Measurements from ENCODE around the gene WIZ.
A peak's percentile ranks its signal among the peaks of the same experiment; 100 is the strongest.
"Not testable (repeated sequence)": the region's sequence is repeated elsewhere in the genome, so short reads cannot be mapped to it uniquely, and the experiment has no call there.

Gene WIZ

DNA sequence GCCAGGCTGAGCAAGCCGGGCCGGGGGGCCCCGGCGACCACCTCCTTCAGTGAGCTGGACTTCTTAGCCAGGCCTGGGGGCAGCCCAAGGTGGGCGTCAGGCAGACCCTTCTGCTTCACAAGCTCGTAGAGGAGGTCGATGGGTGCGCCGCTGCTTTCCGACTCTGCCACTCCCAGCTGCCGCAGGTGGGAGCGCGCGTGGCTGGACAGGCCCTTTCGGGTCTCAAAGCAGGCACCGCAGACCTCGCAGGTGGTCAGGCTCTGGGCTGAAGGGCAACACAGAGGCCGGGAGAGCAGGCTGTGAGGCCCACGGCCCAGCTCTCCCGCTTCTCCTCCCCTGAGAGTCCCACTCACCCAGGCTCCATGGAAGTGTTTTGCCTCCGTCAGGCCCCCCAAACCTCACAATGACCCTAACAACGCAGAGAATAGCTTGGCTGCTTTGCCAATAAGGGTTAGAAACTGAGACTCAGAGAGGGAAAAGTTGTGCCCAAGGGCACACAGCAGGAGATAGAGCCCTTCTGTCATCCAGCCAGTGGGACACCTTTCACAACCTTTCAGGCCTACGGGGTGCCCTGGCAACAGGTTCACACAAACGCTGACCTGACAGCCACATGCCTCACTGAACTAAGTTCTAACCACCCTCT is 19.8 kb downstream of the WIZ start:
- no peak for DNase-seq (ENCODE audit: low read depth)

DNA sequence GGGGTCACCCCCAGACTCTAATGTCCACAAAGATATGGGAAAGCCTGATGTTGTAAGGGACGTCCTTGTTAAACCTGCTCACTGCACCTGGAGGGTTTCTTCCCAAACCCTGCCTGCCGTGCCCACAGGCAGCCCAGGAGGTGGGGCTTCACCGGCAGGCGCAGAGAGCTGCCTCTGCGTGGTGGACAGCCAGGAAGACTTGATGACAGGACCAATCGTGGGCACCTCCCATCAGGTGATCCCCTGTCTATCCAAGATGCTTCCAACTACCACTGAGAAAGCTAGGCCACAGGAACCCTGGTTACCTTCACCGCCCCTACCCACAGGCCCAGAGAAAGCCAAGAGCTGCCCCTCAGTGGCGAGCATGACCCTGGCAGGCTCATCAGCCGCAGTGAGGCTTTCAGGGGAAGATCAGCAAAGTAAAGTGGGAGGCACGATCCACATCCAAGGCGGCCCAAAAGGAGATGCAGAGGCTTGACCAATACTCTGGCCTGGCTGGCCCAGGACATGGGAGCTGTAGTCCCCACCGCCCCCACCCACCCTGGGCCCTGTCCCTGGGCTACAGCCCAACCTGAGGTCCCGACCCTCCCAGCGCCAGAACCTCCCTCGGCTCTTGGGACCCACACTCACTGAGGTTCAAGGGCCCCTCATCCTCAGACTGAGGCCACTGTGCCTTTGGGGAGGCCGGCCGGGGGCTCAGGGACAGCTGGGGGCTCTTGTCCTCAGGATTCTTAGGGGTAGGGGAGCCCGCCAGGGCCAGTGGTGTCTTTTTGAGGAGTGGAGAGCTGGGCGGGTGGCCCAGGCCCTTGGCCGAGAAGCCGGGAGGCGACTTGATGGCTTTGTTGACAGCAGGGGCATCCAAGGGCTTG is 20.6 kb downstream of the WIZ start:
- DNase-seq (ENCODE audit: low read depth): no peak

DNA sequence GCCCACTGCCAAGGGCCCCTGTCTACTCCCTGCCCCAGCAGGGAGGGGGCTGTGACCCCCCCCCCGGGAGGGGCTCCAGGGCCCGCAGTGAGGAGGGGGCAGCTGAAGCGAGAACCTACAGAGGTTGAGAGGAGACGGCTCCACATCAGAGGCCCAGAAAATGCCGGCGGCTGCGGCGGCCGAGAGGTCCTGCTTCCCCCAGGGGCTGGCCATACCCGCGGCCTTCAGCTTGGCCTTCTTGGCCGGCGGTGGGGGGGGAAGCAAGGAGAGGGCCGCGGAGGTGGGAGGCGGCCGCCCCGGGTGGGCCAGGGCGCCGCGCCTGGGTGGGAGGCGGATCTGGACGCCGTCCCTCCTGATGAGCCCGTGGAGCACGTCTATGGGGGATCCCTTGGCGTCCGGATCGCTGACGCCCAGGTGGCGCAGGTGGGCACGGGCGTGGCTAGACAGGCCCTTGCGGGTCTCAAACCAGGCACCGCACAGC is 21.7 kb downstream of the WIZ start:
- DNase-seq (ENCODE audit: low read depth): no peak

- DNase-seq (ENCODE audit: low read depth): no peak
Observed at GRCh38 chr19:15427350-15427700, 22.4 kb downstream of the WIZ start.

DNA sequence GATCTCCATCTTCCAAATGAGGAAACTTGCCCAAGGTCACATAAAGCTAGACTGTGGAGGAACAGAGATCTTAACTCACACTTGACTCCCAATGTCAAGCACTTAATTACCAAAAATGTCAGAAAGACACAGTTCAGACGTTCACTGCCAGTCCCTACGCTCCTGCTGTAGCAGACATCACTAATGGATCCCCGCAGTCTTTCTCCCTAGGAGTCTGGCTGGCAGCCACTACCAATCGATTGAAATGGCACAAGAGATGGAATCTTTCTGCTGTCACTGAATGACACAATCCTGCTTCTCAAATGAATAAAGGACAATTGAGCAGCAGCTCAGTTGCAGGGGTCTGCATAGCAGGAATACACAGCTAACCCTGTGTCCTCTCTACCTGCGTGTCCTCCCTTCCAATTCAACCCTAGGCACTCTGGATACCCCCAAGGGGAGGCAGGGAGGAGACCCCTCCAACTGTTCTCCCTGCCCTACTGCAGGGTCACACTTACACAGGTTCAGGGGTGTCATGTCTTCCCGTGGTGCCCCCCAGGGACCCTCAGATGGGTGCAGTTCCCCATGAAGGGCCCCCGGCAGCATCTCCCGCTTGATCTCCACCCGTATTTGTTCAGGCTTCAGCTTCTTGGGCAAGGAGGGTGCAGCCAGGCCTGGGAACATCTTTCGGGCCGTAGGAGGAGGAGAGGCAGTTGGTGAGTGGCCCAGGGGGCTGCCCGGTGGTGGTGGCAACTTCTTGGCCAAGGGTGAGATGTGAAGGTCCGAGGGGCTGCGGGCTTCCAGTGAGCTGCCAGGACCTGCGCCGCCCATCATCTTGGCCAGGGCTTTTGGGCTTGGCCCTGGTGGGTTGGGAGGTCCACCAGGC is 23.0 kb downstream of the WIZ start:
- DNase-seq (ENCODE audit: low read depth): no peak

- DNase-seq (ENCODE audit: low read depth): no peak
Observed at GRCh38 chr19:15425321-15425950, 24.3 kb downstream of the WIZ start.

- no peak for DNase-seq (ENCODE audit: low read depth)
Observed at GRCh38 chr19:15424692-15425272, 25.0 kb downstream of the WIZ start.

DNA sequence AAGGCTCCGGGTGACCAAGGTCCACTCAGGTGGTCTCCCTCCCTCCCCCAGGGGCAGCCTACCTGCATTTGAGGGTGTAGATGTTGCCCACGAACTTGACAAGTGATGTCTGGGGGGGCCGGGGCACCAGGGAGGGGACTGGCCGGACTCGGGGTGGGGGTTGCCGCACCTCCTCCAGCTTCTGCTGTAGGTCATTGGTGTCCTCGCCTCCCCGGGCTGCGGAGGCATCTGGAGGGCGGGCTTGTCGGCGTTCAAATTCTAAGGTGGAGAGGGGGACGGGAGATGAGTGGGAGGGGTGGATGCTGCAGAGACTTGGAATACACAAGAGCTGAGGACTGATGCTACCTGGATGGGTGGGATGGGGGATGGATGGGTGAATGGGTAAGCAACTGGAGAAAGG is 25.6 kb downstream of the WIZ start:
- DNase-seq (ENCODE audit: low read depth): no peak

- no peak for DNase-seq (ENCODE audit: low read depth)
Observed at GRCh38 chr19:15423130-15423529, 26.6 kb downstream of the WIZ start.

GRCh38 chr19:15422296-15423075 is 27.3 kb downstream of the WIZ start:
- no peak for DNase-seq (ENCODE audit: low read depth)

GRCh38 chr19:15421721-15422260 is 28.0 kb downstream of the WIZ start:
- DNase-seq (ENCODE audit: low read depth): no peak

- no peak for DNase-seq (ENCODE audit: low read depth)
Observed at GRCh38 chr19:15421136-15421695, 28.5 kb downstream of the WIZ start.

DNA sequence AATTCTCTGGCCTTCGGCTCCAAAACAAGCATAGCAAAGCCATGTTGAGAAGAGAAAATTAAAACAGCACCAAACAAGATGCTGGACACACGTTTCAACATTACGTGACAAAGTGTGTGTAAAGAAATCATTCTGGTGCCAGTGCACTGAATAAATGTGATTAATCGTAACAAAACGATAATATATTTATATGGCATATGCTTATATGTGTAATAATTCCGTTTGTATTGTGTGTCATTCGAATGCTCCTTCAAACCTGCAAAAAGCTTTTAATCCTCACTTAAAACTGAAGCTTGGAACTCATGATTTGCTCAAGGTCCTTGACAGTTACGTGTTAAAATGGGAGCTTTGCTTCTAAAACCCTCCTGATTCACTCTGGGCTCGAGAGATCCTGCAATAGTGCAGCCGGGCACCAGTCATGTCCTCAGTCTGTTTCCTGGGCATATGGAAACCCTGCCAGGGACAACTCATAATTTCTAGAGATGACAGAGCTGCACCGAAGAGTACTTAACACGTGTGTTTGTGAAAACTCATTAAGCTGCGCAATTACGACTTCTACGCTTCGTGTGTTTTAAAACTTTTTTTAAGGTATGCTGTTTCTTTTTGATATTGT is 30.2 kb downstream of the WIZ start:
- DNase-seq (ENCODE audit: low read depth): no peak

DNA sequence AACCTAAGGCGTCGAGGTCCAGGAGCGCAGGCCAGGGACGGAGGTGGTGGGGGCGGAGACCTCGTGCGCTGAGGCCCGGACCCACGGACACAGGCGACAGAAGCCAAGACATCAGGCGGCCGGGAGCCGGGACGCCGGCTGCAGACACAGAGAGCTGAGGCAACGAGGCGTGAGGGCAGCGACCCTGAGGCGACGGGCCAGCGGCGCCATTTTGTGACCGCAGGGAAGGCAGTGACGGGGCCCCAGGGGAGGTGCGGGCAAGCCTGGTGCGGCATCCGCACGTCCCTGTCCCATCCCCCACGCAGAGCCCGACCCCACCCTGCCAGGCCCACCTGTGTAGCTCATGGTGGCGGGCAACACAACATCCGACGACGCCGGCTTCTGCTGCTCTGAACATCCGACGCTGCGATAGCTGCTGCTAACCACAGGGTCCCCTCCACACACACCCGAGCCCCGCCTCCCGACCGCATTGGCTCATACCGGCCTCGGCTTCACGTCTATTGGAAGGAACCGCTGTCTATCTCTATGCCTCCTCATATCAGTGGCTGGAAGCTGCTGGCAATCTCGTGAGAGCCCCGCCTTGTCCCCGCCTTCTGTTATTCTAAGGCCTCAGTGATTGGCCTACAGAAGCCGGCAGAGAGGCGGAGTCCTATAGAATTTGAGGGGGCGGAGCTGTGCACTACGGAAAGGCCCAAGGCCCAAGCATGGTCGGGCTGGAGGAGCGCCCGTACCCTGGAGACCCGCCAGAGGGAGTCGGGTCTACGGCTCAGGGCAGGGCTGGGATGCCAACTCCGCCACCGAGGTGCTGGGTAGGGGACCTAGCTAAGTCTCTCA is 31.0 kb downstream of the WIZ start, which contains the start of gene AKAP8L:
Gene AKAP8L (minus strand): TSS at position 410 of the 834 bp plus-strand sequence. CDS start 65 bp downstream, at position 345.
- DNase-seq (ENCODE audit: low read depth): peak; percentile 99

GRCh38 chr19:15418231-15418578 is 31.6 kb downstream of the WIZ start:
- no peak for DNase-seq (ENCODE audit: low read depth)

GRCh38 chr19:15417699-15418098 is 32.1 kb downstream of the WIZ start:
- DNase-seq (ENCODE audit: low read depth): no peak

- DNase-seq (ENCODE audit: low read depth): no peak
Observed at GRCh38 chr19:15412832-15413231, 36.9 kb downstream of the WIZ start.

GRCh38 chr19:15411351-15411750 is 38.4 kb downstream of the WIZ start:
- DNase-seq (ENCODE audit: low read depth): not testable (repeated sequence)

DNA sequence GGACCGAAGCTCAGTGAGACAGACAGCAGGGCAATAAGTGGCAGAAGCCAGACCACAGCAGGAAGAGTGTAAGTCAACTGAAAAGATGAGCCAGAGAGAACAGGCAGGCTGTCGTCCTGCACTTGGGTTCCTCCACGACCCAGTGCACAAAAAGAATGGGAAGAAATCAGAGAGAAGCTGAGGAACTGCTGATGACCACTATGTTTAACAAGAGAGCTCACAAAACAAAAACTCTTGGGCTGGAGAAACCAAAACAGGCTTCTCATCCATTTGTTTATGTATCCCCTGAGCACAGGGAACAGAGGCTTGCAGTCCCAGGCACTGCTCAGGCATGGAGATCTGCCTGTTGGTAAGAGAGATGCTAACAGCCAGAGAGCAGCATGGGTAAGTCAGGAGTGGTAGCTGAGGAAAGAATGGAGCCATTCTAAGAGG is 45.0 kb downstream of the WIZ start:
- no peak for DNase-seq (ENCODE audit: low read depth)

Data from CMK (cell line).